ENCODE results near the gene BAIAP3.

GRCh38 chr16:1355591-1355990, 22.1 kb downstream of the BAIAP3 start:
- TF ChIP-seq CTCF (IDR thresholded peaks at IDR 0.05) = no peak
- TF ChIP-seq POLR2A (IDR thresholded peaks at IDR 0.05) = no peak

Measured in right lobe of liver (tissue), 4 donors.